Measurements from ENCODE around the gene ZNF766.
"Not testable (repeated sequence)": the region's sequence is repeated elsewhere in the genome, so short reads cannot be mapped to it uniquely, and the experiment has no call there.

ZNF766 gene

GRCh38 chr19:52335768-52336116 is 66.4 kb downstream of the ZNF766 start:
- TF ChIP-seq CTCF (IDR thresholded peaks at IDR 0.05; ENCODE audit: low read depth, low read length, missing control alignments): no peak
- DNase-seq (ENCODE audit: extremely low read depth, low read depth): no peak
- peak overlapping the region; percentile 55 for H3K4me3 ChIP-seq (replicated peaks; ENCODE audit: low read depth, low read length)

- peak; percentile 12 for DNase-seq (ENCODE audit: extremely low read depth, low read depth)
- TF ChIP-seq CTCF (IDR thresholded peaks at IDR 0.05; ENCODE audit: low read depth, low read length, missing control alignments): no peak
- peak within 1 kb of the TSS; percentile 55 for H3K4me3 ChIP-seq (replicated peaks; ENCODE audit: low read depth, low read length)
These were observed 66.9 kb downstream of the ZNF766 start, which contains the start of gene ZNF610 for GRCh38 chr19:52336117-52336790. Gene ZNF610, plus strand, starts transcription at chr19:52336243. Its CDS starts 12,930 bp downstream, at chr19:52349173.

- no peak for DNase-seq (ENCODE audit: extremely low read depth, low read depth)
- peak overlapping the region; percentile 55 for H3K4me3 ChIP-seq (replicated peaks; ENCODE audit: low read depth, low read length)
- no peak for TF ChIP-seq CTCF (IDR thresholded peaks at IDR 0.05; ENCODE audit: low read depth, low read length, missing control alignments)
These were observed 67.5 kb downstream of the ZNF766 start for GRCh38 chr19:52336791-52337381.

GRCh38 chr19:52339022-52339421 is 69.6 kb downstream of the ZNF766 start:
- DNase-seq (ENCODE audit: extremely low read depth, low read depth); H3K4me3 ChIP-seq (replicated peaks; ENCODE audit: low read depth, low read length): not testable (repeated sequence)

- no peak overlapping the region for H3K4me3 ChIP-seq (replicated peaks; ENCODE audit: low read depth, low read length)
- TF ChIP-seq CTCF (IDR thresholded peaks at IDR 0.05; ENCODE audit: low read depth, low read length, missing control alignments): peak; percentile 29
- DNase-seq (ENCODE audit: extremely low read depth, low read depth): no peak
These were observed 74.2 kb downstream of the ZNF766 start for GRCh38 chr19:52343548-52343947.

GRCh38 chr19:52345162-52345561 is 75.8 kb downstream of the ZNF766 start:
- H3K4me3 ChIP-seq (replicated peaks; ENCODE audit: low read depth, low read length): no peak overlapping the region
- DNase-seq (ENCODE audit: extremely low read depth, low read depth): no peak
- no peak for TF ChIP-seq CTCF (IDR thresholded peaks at IDR 0.05; ENCODE audit: low read depth, low read length, missing control alignments)

Data from HFF-Myc (cell line).